Activated CD4-positive, alpha-beta memory T cell treated with anti-CD3 and anti-CD28 coated beads, Interleukin-2, amount 10 ng/mL, durations not matched to agents 7 days and 5 days (primary cell): ENCODE measurements around the gene ELOA. TPM values are rescaled to one million over a fixed set of nuclear protein-coding genes. Genes with fewer than 3 reads are reported as not detected.
"Not testable (repeated sequence)": the region's sequence is repeated elsewhere in the genome, so short reads cannot be mapped to it uniquely, and the experiment has no call there.

Experiments
- CTCF ChIA-PET: fragments of 350-600 bp; sonication (Branson Sonifier 250); formaldehyde crosslinking; loops from one replicate; lab custom pipeline; 2021; ENCODE audit warnings: antibody characterized with exemption, inconsistent platforms; lab: Charles Lee
- POLR2A ChIA-PET: fragments of 350-600 bp; sonication (Branson Sonifier 250); formaldehyde crosslinking; loops from one replicate; lab custom pipeline; 2021; ENCODE audit warnings: antibody characterized with exemption; lab: Charles Lee
- DNase-seq: peaks from one replicate; pipeline ENCODE4 v3.0.0-alpha.2; 2020
- H3K27ac Mint-ChIP-seq: one replicate; pipeline ENCODE4 v1.8.0; 2021; ENCODE audit warnings: mild to moderate bottlenecking, mixed read lengths
- H3K27me3 Mint-ChIP-seq: one replicate; pipeline ENCODE4 v1.8.0; 2021; ENCODE audit warnings: mixed read lengths
- H3K36me3 Mint-ChIP-seq: one replicate; pipeline ENCODE4 v1.8.0; 2021; ENCODE audit warnings: low read depth, mixed read lengths
- H3K4me1 Mint-ChIP-seq: one replicate; pipeline ENCODE4 v1.8.0; 2021; ENCODE audit warnings: mixed read lengths
- H3K4me3 Mint-ChIP-seq: one replicate; pipeline ENCODE4 v1.8.0; 2021; ENCODE audit warnings: mild to moderate bottlenecking, mixed read lengths
- H3K9me3 Mint-ChIP-seq: one replicate; pipeline ENCODE4 v1.8.0; 2021; ENCODE audit warnings: mixed read lengths
- total RNA-seq, 2 experiments: library from RNA; stranded (reverse); gene quantifications; one replicate each; pipeline ENCODE4 v1.2.3, GENCODE V29; 2021

ELOA gene
- total RNA-seq, 2 experiments from 2014 or later: 34.1 to 35.2 TPM

DNA sequence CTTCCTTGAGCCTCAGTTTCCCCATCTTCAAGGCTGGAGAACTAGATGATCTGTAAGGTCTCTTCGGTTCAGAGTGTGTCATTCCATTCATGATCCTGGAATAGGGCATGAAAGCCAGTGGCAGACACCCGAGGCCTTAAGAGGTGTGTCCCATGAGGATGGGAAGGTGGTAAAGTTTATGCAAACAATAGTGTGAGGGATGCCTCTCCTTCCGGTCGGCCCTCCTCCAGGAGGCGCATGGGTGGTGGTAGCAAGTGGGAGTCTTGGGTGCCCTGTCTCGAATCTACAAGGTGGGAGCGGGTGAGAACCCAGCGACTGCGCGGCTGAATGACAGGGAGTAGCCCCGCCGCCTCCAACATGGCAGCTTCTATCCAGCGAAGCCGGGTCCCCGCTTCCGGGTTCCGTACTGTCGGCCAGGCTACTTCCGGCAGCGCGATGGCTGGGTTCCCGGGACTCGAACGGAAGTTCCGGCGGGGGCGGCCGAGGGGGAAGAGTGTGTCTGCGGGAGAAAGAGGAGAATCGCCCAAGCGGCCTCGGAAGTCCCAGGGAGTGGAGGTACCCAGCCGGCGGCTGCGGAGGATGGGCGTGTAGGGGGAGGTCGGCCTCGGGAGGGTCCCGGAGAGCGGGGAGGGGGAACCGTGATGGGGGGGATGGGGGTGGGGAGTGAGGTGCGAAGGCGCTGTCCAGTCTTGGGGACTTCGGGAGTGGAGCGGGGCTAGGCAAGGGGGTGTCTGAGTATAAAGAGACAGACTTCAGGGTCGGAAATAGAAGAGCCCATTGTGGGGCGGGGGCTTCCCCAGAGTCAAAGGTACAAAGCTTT lies 47.6 kb downstream of the ELOA start, which contains the start of gene LYPLA2:
Gene LYPLA2 (plus strand): TSS at position 450 of the 820 bp plus-strand sequence. CDS start 1,538 bp downstream, outside the sequence.
- peaks cover 56% of the 10 kb centered on the region for H3K36me3 Mint-ChIP-seq
- DNase-seq: peak; percentile 90
- ChIA-PET CTCF (interaction anchor here (0.7 to 3.2 kb wide), 6 partner anchors 12 to 19 kb away, joined by 3 to 11 read pairs (median 4); partner anchors contain the start of gene PITHD1), POLR2A (interaction anchor here (0.8 to 9.3 kb wide), 9 partner anchors 10 to 190 kb away, joined by 3 to 115 read pairs (median 3); partner anchors contain the start of genes ELOA, GALE, PITHD1 and PNRC2)
- H3K27me3 Mint-ChIP-seq: no peaks in the 10 kb centered on the region
- peaks cover 32% of the 10 kb centered on the region for H3K4me1 Mint-ChIP-seq
- peak within 1 kb of the TSS; percentile 94 for H3K4me3 Mint-ChIP-seq
- peak within 1 kb of the TSS; percentile 91 for H3K27ac Mint-ChIP-seq
- H3K9me3 Mint-ChIP-seq: no peaks in the 10 kb centered on the region

DNA sequence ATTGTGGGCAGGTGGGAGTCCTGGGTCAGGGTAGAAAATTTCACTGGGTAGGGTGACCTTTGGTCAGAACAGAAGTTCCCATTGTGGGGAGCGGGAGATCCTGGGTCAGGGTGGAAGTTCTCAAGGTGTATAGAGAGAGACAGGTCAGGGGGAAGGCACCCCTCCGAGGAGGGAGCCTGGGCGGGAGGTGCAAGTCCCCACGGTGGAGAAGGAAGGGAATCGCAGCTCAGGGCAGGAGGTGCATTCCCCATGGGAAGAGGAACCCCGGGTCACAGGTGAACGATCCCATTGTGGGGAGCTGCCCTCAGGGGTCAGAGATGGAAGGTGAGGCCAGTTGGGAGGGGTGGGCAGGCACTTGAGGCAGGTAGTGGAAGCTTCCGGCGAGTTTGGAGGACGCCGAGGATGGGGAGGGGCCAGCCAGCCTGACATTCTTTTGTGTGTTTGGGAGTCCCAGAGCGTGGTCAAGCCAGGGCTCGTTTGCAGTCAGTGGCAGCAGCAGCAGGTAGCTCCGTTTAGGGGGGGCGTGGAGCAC lies 48.3 kb downstream of the ELOA start:
- Mint-ChIP-seq H3K4me3 (peak overlapping the region; percentile 94), H3K27me3 (no peaks in the 10 kb centered on the region), H3K27ac (peak overlapping the region; percentile 91), H3K4me1 (peaks cover 33% of the 10 kb centered on the region), H3K36me3 (peaks cover 52% of the 10 kb centered on the region), H3K9me3 (no peaks in the 10 kb centered on the region)
- peak; percentile 45 for DNase-seq
- ChIA-PET CTCF (interaction anchor here (0.8 to 3.2 kb wide), 5 partner anchors 8 to 20 kb away, joined by 3 to 11 read pairs (median 4); partner anchors contain the start of genes GALE and PITHD1), POLR2A (interaction anchor here (0.7 to 9.3 kb wide), 7 partner anchors 9 to 169 kb away, joined by 3 to 115 read pairs (median 7); partner anchors contain the start of genes ELOA, GALE, PITHD1 and PNRC2)

GRCh38 chr1:23792151-23792945 lies 49.1 kb downstream of the ELOA start:
- Mint-ChIP-seq H3K4me3 (peak overlapping the region; percentile 94), H3K27ac (peak overlapping the region; percentile 91), H3K27me3 (no peaks in the 10 kb centered on the region), H3K9me3 (no peaks in the 10 kb centered on the region), H3K36me3 (peaks cover 50% of the 10 kb centered on the region), H3K4me1 (peaks cover 35% of the 10 kb centered on the region)
- CTCF ChIA-PET: interaction anchor here (0.8 to 2.1 kb wide), 4 partner anchors 8 to 20 kb away, joined by 3 to 10 read pairs (median 4); partner anchors contain the start of genes GALE and PITHD1
- no peak for DNase-seq
- POLR2A ChIA-PET: interaction anchor here (0.7 to 9.3 kb wide), 6 partner anchors 8 to 168 kb away, joined by 3 to 115 read pairs (median 10); partner anchors contain the start of genes ELOA, GALE, PITHD1 and PNRC2

DNA sequence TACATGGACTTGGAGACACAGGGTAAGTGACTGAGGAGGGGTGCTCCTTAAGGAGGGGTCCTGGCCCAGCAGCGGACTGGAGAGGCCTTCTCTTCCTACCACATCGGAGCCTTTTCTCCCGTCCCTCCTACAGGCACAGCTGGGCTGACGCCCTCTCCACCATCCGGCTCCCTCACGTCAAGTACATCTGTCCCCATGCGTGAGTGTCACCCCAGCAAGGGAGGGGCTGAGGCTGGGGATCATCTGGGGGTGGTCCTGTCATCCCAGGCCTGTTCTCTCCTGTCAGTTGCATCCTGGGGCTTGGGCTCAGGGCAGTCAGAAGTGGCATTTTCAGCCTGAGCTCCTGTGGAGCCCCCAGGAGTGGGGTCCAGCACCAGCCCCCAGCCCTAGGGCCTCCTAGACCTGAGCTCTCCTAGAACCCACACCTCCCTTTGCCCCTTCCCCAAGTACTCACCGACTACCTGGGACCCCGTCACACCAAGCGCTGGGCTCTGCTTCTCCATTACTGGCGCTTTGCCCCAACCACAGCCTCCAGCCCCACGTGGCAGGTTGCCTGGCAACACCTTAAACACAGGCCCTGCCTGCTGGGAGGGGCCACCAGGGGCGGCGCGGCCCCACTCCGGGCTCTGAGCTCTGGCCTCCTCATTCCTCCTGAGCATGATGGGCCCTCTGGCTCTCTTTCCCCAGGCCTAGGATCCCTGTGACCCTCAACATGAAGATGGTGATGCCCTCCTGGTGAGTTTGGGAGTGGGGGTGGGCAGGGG lies 49.9 kb downstream of the ELOA start:
- Mint-ChIP-seq H3K4me3 (peak overlapping the region; percentile 27), H3K9me3 (no peaks in the 10 kb centered on the region), H3K36me3 (peaks cover 46% of the 10 kb centered on the region), H3K27me3 (no peaks in the 10 kb centered on the region), H3K27ac (no peak overlapping the region), H3K4me1 (peaks cover 35% of the 10 kb centered on the region)
- peak; percentile 49 for DNase-seq
- ChIA-PET CTCF (interaction anchor here (2.1 kb wide), 1 partner anchor 21 kb away, joined by 10 read pairs; no protein-coding TSS in a partner anchor), POLR2A (interaction anchor here (1.3 to 9.3 kb wide), 4 partner anchors 8 to 167 kb away, joined by 4 to 115 read pairs (median 48); partner anchors contain the start of genes GALE, HMGCL, PITHD1 and PNRC2)

GRCh38 chr1:23793861-23794731 lies 50.8 kb downstream of the ELOA start:
- CTCF ChIA-PET: no interaction called here

GRCh38 chr1:23794732-23795182 lies 51.5 kb downstream of the ELOA start:
- CTCF ChIA-PET, DNase-seq, H3K9me3 Mint-ChIP-seq, H3K27ac Mint-ChIP-seq, H3K4me3 Mint-ChIP-seq, H3K27me3 Mint-ChIP-seq: not testable (repeated sequence)
- POLR2A ChIA-PET: interaction anchor here (1.2 to 9.3 kb wide), 2 partner anchors 16 to 103 kb away, joined by 3 to 115 read pairs; partner anchors contain the start of genes PITHD1 and RPL11
- H3K4me1 Mint-ChIP-seq: peaks cover 44% of the 10 kb centered on the region
- peaks cover 52% of the 10 kb centered on the region for H3K36me3 Mint-ChIP-seq

More at GRCh38 chr1:23793861-23794731, 50.8 kb downstream of the ELOA start:
- no peak overlapping the region for H3K4me3 Mint-ChIP-seq
- H3K27ac Mint-ChIP-seq: no peak overlapping the region
- DNase-seq: no peak
- POLR2A ChIA-PET: interaction anchor here (1.2 to 9.3 kb wide), 3 partner anchors 15 to 102 kb away, joined by 3 to 115 read pairs (median 4); partner anchors contain the start of genes HMGCL, PITHD1 and RPL11
- H3K4me1 Mint-ChIP-seq: peaks cover 41% of the 10 kb centered on the region
- peaks cover 48% of the 10 kb centered on the region for H3K36me3 Mint-ChIP-seq
- H3K27me3 Mint-ChIP-seq: no peaks in the 10 kb centered on the region
- no peaks in the 10 kb centered on the region for H3K9me3 Mint-ChIP-seq

GRCh38 chr1:23795676-23796465 lies 52.6 kb downstream of the ELOA start:
- Mint-ChIP-seq H3K9me3 (no peaks in the 10 kb centered on the region), H3K27me3 (no peaks in the 10 kb centered on the region), H3K27ac (no peak overlapping the region), H3K4me3 (no peak overlapping the region), H3K4me1 (peaks cover 37% of the 10 kb centered on the region), H3K36me3 (peaks cover 51% of the 10 kb centered on the region)
- DNase-seq: no peak
- ChIA-PET CTCF (no interaction called here), POLR2A (interaction anchor here (1.4 to 9.3 kb wide), 2 partner anchors 17 to 29 kb away, joined by 5 to 115 read pairs; partner anchors contain the start of genes HMGCL and PITHD1)

DNA sequence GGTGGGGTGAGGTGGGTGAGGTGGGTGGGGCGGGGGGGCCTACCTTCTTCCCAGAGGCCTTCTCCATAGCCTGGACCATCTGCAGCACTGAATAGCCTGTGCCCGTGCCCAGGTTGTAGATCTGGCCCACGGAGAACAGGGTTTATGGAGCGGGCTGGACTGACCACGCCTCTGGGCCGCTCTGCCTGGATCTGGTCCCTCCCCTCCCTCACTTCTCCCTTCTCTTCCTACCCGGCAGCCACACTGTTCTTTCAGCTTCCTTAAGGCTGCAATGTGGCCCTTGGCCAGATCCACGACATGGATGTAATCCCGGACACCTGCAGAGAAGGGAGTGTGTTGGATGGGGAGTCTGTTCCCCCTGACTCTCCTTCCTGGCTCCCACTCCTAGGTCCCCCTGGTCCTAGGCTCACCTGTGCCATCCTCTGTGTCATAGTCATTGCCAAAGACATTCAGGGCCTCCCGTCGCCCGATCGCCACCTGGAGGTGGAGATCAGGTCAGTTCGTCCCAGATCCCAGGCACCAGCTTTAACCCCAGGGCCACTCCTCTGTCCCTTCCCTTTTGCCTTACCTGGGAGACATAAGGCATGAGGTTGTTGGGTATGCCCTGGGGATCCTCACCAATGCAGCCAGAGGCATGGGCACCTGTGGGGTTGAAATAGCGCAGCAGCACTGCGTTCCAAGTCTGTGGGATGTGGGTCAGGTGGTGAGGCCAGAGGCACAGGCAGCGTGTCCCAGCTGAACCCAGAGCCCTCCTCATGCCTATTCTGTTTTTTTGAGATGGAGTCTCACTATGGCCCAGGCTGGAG lies 53.4 kb downstream of the ELOA start:
- Mint-ChIP-seq H3K36me3 (peaks cover 44% of the 10 kb centered on the region), H3K9me3 (no peaks in the 10 kb centered on the region)
- CTCF ChIA-PET: interaction anchor here (1.2 kb wide), 1 partner anchor 17 kb away, joined by 3 read pairs; no protein-coding TSS in a partner anchor

More for the DNA sequence above, 53.4 kb downstream of the ELOA start:
- no peak overlapping the region for H3K27ac Mint-ChIP-seq
- POLR2A ChIA-PET: interaction anchor here (1.4 kb wide), 1 partner anchor 28 kb away, joined by 5 read pairs; the partner anchor contains the start of gene HMGCL
- no peak for DNase-seq
- H3K27me3 Mint-ChIP-seq: no peaks in the 10 kb centered on the region
- H3K4me1 Mint-ChIP-seq: peaks cover 35% of the 10 kb centered on the region
- no peak overlapping the region for H3K4me3 Mint-ChIP-seq
